CD4-positive, alpha-beta T cell treated with Interleukin-6 at 100 ng/mL for 8 hours (primary cell): ENCODE results near the gene SYNRG.

Experiments used
- DNase-seq: peaks from one replicate; pipeline ENCODE4 v3.0.0-alpha.2; 2020; ENCODE audit warnings: mixed read lengths, low spot score

SYNRG gene

DNA sequence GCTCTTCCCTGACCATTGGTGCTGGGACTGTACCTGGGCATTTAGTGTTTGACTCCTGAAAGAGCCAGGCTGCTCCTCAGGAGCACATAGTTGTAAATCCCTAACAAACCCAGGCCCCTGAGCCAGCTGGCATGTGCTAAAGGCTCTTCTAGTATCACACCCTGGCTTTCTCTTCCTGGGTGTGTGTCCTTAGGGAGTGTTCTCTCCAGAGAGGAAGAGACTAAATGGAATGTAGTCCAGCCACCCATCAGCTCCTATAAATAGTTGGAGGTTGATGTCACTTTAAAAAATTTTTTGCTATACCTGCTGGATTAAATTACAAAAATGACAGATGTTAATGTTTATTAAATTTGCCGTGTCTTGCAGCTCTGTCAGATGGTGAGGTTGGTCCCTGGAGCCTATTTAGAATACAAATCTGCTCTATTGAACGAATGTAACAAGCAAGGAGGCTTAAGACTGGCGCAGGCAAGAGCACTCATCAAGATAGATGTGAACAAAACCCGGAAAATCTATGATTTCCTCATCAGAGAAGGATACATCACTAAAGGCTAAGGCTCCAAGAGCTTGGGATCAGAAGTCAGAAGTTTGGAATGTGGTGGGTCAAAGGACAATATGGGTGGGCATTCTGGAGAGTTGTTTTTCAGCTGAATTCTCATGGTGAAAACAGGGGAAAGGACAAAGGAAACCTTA, 132.6 kb downstream of the SYNRG start:
- no peak for DNase-seq

DNA sequence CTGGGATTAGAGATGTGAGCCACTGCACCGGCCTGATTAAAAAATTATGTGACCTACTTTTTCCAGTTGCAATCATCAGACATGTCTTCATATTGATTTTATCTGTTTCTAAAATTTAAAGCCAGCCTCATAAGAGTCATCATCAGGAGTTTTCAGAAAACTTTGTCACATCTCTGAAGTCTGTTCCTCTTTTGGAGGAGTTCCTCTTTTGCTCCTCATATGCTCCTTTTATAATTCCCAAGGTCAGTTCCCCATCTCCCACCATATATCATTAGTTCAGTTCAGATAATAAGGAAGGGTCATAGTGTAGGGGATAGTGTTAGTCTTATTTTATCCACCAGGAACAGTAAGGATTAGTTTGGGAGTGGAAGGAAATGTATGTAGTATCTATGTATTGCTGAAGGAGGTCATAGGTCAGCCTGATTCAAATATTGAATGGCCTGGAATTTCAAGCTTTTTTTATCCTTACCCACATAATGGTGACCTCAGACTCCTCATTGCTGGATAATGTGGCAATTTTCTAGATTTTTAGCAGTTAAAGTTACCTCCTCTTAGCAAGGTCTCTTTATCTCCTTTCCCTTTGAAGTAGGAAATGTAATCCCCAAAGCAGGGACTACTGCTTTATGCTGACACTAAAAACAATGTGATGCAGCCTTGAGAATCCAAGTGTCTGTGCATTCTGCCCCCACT, 133.3 kb downstream of the SYNRG start:
- no peak for DNase-seq

DNA sequence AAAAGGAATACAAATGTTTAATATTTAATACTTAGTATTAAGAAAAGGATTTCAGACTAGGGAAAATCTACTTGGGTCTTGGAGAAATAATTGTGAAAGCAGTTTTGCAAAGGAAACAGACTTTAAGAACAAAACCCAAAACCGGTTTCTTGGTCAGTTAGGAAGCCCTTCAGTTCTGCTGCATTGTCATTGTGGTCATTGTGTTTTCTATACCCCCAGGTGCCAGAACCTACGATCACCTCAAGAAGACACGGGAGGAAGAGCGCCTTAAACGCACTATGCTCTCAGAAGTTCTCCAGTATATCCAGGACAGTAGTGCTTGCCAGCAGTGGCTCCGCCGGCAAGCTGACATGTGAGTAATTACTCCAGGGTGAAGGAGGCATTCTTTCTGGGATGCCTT, 139.0 kb downstream of the SYNRG start:
- no peak for DNase-seq

DNA sequence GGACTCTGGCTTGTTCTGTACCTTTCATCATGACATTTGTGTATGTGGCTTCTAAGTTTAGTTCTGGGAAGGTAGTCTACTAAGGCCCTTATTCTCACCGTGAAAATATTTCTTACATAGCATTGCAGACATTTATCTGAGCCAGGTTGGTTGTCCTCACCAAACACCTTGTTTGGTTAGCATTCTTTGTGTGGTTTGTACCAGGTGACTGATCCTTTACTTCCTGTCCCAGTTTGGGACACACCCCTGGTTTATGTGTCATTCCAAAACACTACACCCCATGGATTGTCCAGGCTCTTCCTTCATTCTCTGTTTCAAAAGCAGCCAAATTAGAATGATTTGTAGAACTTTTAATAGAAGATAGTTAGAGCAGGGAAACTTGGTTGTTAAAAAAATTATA, 142.7 kb downstream of the SYNRG start:
- DNase-seq = no peak

DNA sequence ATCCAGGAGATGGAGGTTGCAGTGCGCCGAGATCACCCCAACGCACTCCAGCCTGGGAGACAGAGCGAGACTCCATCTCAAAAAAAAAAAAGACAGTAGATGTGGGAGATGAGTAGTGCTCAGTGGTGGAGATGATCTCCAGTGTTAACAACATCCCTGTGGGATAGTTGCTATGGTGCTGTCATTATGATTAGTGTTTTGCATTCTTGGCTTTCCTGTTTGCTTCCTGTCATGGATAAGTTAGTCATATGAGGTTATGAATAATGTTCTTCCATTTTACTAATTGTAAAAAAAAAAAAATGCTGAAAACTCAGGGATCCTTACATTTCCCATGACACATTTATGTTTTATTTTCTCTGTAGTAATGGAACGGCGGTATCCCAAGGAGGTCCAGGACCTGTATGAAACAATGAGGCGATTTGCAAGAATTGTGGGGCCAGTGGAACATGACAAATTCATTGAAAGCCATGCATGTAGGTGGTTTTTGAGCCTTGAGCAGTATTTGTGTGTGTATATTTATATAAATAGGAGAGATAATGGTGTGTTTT, 144.1 kb downstream of the SYNRG start:
- DNase-seq = no peak
